Endothelial cell of umbilical vein (primary cell): ENCODE data around the gene LAMA4. TPM values are rescaled to one million over a fixed set of nuclear protein-coding genes. Genes with fewer than 3 reads are reported as not detected.

Experiments used
- BruUV-seq: library from RNA; stranded (reverse); fragments of 400-500 nt; replicated peaks from 2 replicates; lab custom pipeline; 2021; lab: Mats Ljungman, UMichigan
- CTCF ChIA-PET: fragments of 300-600, 350-600 bp; sonication (Branson Sonifier 250); formaldehyde crosslinking; loops from one replicate; lab custom pipeline; 2021; ENCODE audit warnings: antibody characterized with exemption, inconsistent platforms; lab: Charles Lee
- POLR2A ChIA-PET: fragments of 300-600, 350-600 bp; sonication (Branson Sonifier 250); formaldehyde crosslinking; loops from one replicate; lab custom pipeline; 2021; ENCODE audit warnings: antibody characterized with exemption, inconsistent platforms; lab: Charles Lee
- DNase-seq: peaks from one replicate; pipeline ENCODE4 v3.0.0-alpha.2; 2011; ENCODE audit warnings: low read depth, low spot score
- FAIRE-seq: peaks from 2 replicates; lab custom pipeline; 2011; peaks lifted over from hg19 to GRCh38; lab: Jason Lieb, UNC
- H2AFZ ChIP-seq: 2 replicates; pipeline ENCODE4 v1.6.0; 2012; ENCODE audit warnings: low read depth, low read length, control low read depth, inconsistent platforms
- H3K27ac ChIP-seq: 2 replicates; pipeline ENCODE4 v1.5.1; 2011; ENCODE audit warnings: low read depth, mild to moderate bottlenecking, control low read depth, low read length, moderate library complexity; ENCODE audit not compliant: insufficient read depth
- H3K27me3 ChIP-seq, 2 experiments: 2 replicates each; pipeline versions ENCODE4 v1.6.0 to v1.6.1; 2011; ENCODE audit warnings: low read length in 2 of 2, mixed read lengths in 1 of 2; ENCODE audit not compliant: control insufficient read depth in 2 of 2, insufficient read depth in 2 of 2
- H3K36me3 ChIP-seq, 2 experiments: 2 replicates in 1 of 2; 3 replicates in 1 of 2; pipeline ENCODE4 v1.5.1; 2011; ENCODE audit warnings: low read length in 2 of 2, mild to moderate bottlenecking in 1 of 2, moderate library complexity in 1 of 2; ENCODE audit not compliant: control insufficient read depth in 2 of 2, insufficient read depth in 2 of 2; ENCODE audit errors: extremely low read depth in 1 of 2
- H3K4me1 ChIP-seq: 3 replicates; pipeline ENCODE4 v1.5.1; 2011; ENCODE audit warnings: mild to moderate bottlenecking, low read length; ENCODE audit not compliant: control insufficient read depth, insufficient read depth; ENCODE audit errors: extremely low read depth
- H3K4me2 ChIP-seq: 2 replicates; pipeline ENCODE4 v1.6.1; 2011; ENCODE audit warnings: low read length, control low read depth, mixed read lengths; ENCODE audit not compliant: insufficient read depth
- H3K4me3 ChIP-seq, 3 experiments: fragments of 200-600 bp in 1 of 3; sonication (generic), shearing (Covaris generic) in 1 of 3; replicated peaks in 1 of 3; 2 replicates each; pipeline ENCODE4 v1.5.1; 2011 to 2016; ENCODE audit warnings: control low read depth in 3 of 3, low read length in 3 of 3, mild to moderate bottlenecking in 2 of 3, inconsistent platforms in 1 of 3, low read depth in 1 of 3, moderate library complexity in 1 of 3; ENCODE audit not compliant: insufficient read depth in 1 of 3
- H3K79me2 ChIP-seq: 2 replicates; pipeline ENCODE4 v1.6.0; 2012; ENCODE audit warnings: low read length, inconsistent platforms; ENCODE audit not compliant: control insufficient read depth, insufficient read depth
- H3K9ac ChIP-seq: replicated peaks from 2 replicates; pipeline ENCODE3; 2011; ENCODE audit warnings: low read length, control low read depth; ENCODE audit not compliant: insufficient read depth; ENCODE audit errors: extremely low read depth
- H3K9me1 ChIP-seq: replicated peaks from 3 replicates; pipeline ENCODE4 v1.6.0; 2011; ENCODE audit warnings: mild to moderate bottlenecking, low read length; ENCODE audit not compliant: control insufficient read depth, insufficient read depth; ENCODE audit errors: extremely low read depth
- H3K9me3 ChIP-seq: replicated peaks from 2 replicates; pipeline ENCODE4 v1.5.1; 2012; ENCODE audit warnings: low read length, inconsistent platforms; ENCODE audit not compliant: control insufficient read depth, insufficient read depth
- H4K20me1 ChIP-seq: replicated peaks from 2 replicates; pipeline ENCODE3; 2011; ENCODE audit warnings: mild to moderate bottlenecking, low read length; ENCODE audit not compliant: control insufficient read depth, insufficient read depth; ENCODE audit errors: extremely low read depth
- CTCF ChIP-seq, 2 donors: IDR thresholded peaks; 1 replicate in 1 of 2; 2 replicates in 1 of 2; pipeline ENCODE4 v1.5.1; 2011; ENCODE audit warnings: low read length in 2 of 2, mild to moderate bottlenecking in 2 of 2, moderate library complexity in 2 of 2, control low read depth in 1 of 2, inconsistent platforms in 1 of 2, low read depth in 1 of 2; ENCODE audit not compliant: insufficient read depth in 1 of 2; ENCODE audit errors: extremely low read depth in 1 of 2
- EZH2 ChIP-seq: IDR thresholded peaks from 2 replicates; pipeline ENCODE4 v1.6.1; 2012; ENCODE audit warnings: borderline replicate concordance, low read depth, mild to moderate bottlenecking, moderate library complexity, low read length, inconsistent platforms; ENCODE audit not compliant: severe bottlenecking
- FOS ChIP-seq: IDR thresholded peaks from 2 replicates; pipeline ENCODE4 v1.6.1; 2011; ENCODE audit warnings: mild to moderate bottlenecking, low read length, moderate library complexity, borderline replicate concordance; ENCODE audit not compliant: insufficient read depth
- GATA2 ChIP-seq: IDR thresholded peaks from 2 replicates; pipeline ENCODE4 v1.7.0; 2011; ENCODE audit warnings: low read depth, mild to moderate bottlenecking, moderate library complexity, mixed read lengths, low read length; ENCODE audit not compliant: insufficient read length, insufficient read depth
- JUN ChIP-seq: IDR thresholded peaks from 2 replicates; pipeline ENCODE4 v1.6.1; 2011; ENCODE audit warnings: borderline replicate concordance, low read depth; ENCODE audit not compliant: insufficient read length, insufficient read depth
- MAX ChIP-seq: IDR thresholded peaks from 2 replicates; pipeline ENCODE4 v1.6.1; 2011; ENCODE audit not compliant: insufficient read depth, insufficient read length
- MYC ChIP-seq: IDR thresholded peaks from one replicate; pipeline ENCODE4 v1.6.1; 2011; ENCODE audit warnings: mild to moderate bottlenecking, low read depth, low read length
- POLR2A ChIP-seq: IDR thresholded peaks from 2 replicates; pipeline ENCODE4 v1.6.1; 2012; ENCODE audit warnings: low read depth, mild to moderate bottlenecking, control low read depth, low read length
- POLR2AphosphoS5 ChIP-seq: IDR thresholded peaks from 2 replicates; pipeline ENCODE4 v1.6.1; 2012; ENCODE audit warnings: low read depth, mild to moderate bottlenecking, control low read depth, low read length, moderate library complexity; ENCODE audit not compliant: insufficient read depth
- dilution Hi-C: fragments of 300-500 bp; cut with MboI; formaldehyde crosslinking; loops from one replicate; pipeline ENCODE4 v1.15.0; 2019; ENCODE audit warnings: low sequenced_read_pairs; ENCODE audit not compliant: extremely low pct_ligation_motif_present
- intact Hi-C: fragments of 100-400 bp; cut with micrococcal nuclease; formaldehyde crosslinking; loops from one replicate; pipeline ENCODE4 v1.10.0; 2022
- polyA plus RNA-seq, 4 experiments: library from polyadenylated mRNA; depleted of rRNA in 3 of 4; stranded (reverse) in 3 of 4; unstranded in 1 of 4; fragments of >200 nt; gene quantifications; 2 replicates each; pipeline versions ENCODE4 v1.2.1 to v1.2.3, GENCODE V29; 2011 to 2012; ENCODE audit warnings: missing spikeins in 1 of 4
- total RNA-seq: library from RNA; stranded (reverse); gene quantifications from 2 replicates; pipeline ENCODE4 v1.2.3, GENCODE V29; 2021

LAMA4 gene
- total and polyA plus RNA-seq, 2 donors (not counting 3 experiments of a cell fraction or from before 2014, with no cell fraction given) = 384 to 629 TPM

GRCh38 chr6:112087136-112087911 is 167.0 kb downstream of the LAMA4 start, which contains the start of the genes FAM229B and TUBE1:
Gene FAM229B, plus strand, starts transcription at chr6:112087591. Its CDS starts 11,693 bp downstream, at chr6:112099284.
Gene TUBE1, minus strand, starts transcription at chr6:112087482. Its CDS starts 48 bp downstream, at chr6:112087434.
- FAIRE-seq = peak; percentile 97
- Histone ChIP-seq H3K27me3 (no peaks in the 10 kb centered on the region), H3K4me1 (peaks cover 8% of the 10 kb centered on the region), H2AFZ (peak within 1 kb of the TSS; percentile 94), H3K79me2 (peaks cover 1% of the 10 kb centered on the region), H3K36me3 (no peaks in the 10 kb centered on the region), H3K9ac (peak within 1 kb of the TSS; percentile 79), H3K27ac (peak within 1 kb of the TSS; percentile 49), H3K9me1 (no peaks in the 10 kb centered on the region), H4K20me1 (no peaks in the 10 kb centered on the region), H3K4me3 (peak within 1 kb of the TSS; percentile 78 to 97 (median 78)), H3K4me2 (peak within 1 kb of the TSS; percentile 96), H3K9me3 (no peaks in the 10 kb centered on the region)
- intact Hi-C loops = loop anchor here (1.0 to 5.0 kb wide), 2 partner anchors 243 to 285 kb away; no protein-coding TSS in a partner anchor
- ChIA-PET POLR2A (no interaction called here), CTCF (interaction anchor here (0.7 to 2.3 kb wide), 11 partner anchors 11 to 1849 kb away, joined by 3 to 12 read pairs (median 3); no protein-coding TSS in a partner anchor)
- dilution Hi-C loops = no loop called here
- peak; percentile 97 for DNase-seq
- BruUV-seq = no TSS peak
- no peak for TF ChIP-seq GATA2
- TF ChIP-seq MYC = no peak
- TF ChIP-seq MAX = no peak
- TF ChIP-seq POLR2A = peak; percentile 90
- no peak for TF ChIP-seq EZH2
- TF ChIP-seq FOS = no peak
- TF ChIP-seq JUN = no peak
- TF ChIP-seq POLR2AphosphoS5 = peak; percentile 79
- TF ChIP-seq CTCF (IDR thresholded peaks at IDR 0.05; ENCODE audit: extremely low read depth in 1 of 2, insufficient read depth in 1 of 2, low read depth in 1 of 2, low read length in 2 of 2) = no peak
